K562 (cell line): Measurements from ENCODE around the gene NUP214. TPM values are rescaled to one million over a fixed set of nuclear protein-coding genes. Genes with fewer than 3 reads are reported as not detected.

ENCODE experiments used
- ATAC-seq: fragments of 200-7000 bp; cut with Tn5 transposase; 3 replicates; pipeline ENCODE4 v1.9.1; 2020; ENCODE audit warnings: moderate library complexity
- BruUV-seq: library from RNA; stranded (reverse); fragments of 400-500 nt; replicated peaks from 2 replicates; lab custom pipeline; 2021; lab: Mats Ljungman, UMichigan
- CTCF ChIA-PET: fragments of 300-600 bp; formaldehyde crosslinking; extraction: SDS; loops from one replicate; lab custom pipeline; 2021; ENCODE audit warnings: low intra/inter-chr PET ratio; lab: Yijun Ruan, JAX
- POLR2A ChIA-PET: fragments of 300-600, 350-650 bp; sonication (Branson Sonifier 250); formaldehyde crosslinking; extraction: SDS; loops from one replicate; lab custom pipeline; 2021; ENCODE audit warnings: antibody characterized with exemption, inconsistent platforms; lab: Yijun Ruan, JAX
- DNase-seq, 4 experiments: peaks; one replicate each; pipeline versions ENCODE4 v3.0.0 to v3.0.0-alpha.2; 2011 to 2018; ENCODE audit warnings: low spot score in 3 of 4, mixed read lengths in 3 of 4; ENCODE audit errors: extremely low read depth in 1 of 4
- FAIRE-seq: peaks from 2 replicates; lab custom pipeline; 2011; peaks lifted over from hg19 to GRCh38; lab: Jason Lieb, UNC
- H2AFZ ChIP-seq: 2 replicates; pipeline ENCODE4 v1.6.0; 2011; ENCODE audit warnings: low read depth, low read length, control low read depth, inconsistent platforms
- H3K27ac ChIP-seq: fragments of 200-600 bp; 3 replicates; pipeline ENCODE4 v1.8.0; 2011; ENCODE audit warnings: low read depth, mild to moderate bottlenecking, control low read depth, inconsistent platforms, low read length, moderate library complexity, mixed read lengths; ENCODE audit errors: extremely low read depth
- H3K27me3 ChIP-seq, 2 experiments: fragments of 300-600 bp in 1 of 2; 2 replicates in 1 of 2; 3 replicates in 1 of 2; pipeline versions ENCODE4 v1.6.0 to v1.8.0; 2011; ENCODE audit warnings: inconsistent platforms in 2 of 2, low read length in 2 of 2, mild to moderate bottlenecking in 1 of 2, mixed read lengths in 1 of 2, moderate library complexity in 1 of 2; ENCODE audit not compliant: control insufficient read depth in 2 of 2, insufficient read depth in 2 of 2
- H3K36me3 ChIP-seq: fragments of 300-600 bp; 3 replicates; pipeline ENCODE4 v1.8.0; 2011; ENCODE audit warnings: mild to moderate bottlenecking, low read length, inconsistent platforms; ENCODE audit not compliant: control insufficient read depth, insufficient read depth
- H3K4me1 ChIP-seq, 2 experiments: fragments of 200-600 bp in 1 of 2; replicated peaks in 1 of 2; 2 replicates in 1 of 2; 3 replicates in 1 of 2; pipeline versions ENCODE4 v1.5.1 to v1.8.0; 2011; ENCODE audit warnings: inconsistent platforms in 2 of 2, low read length in 2 of 2, mild to moderate bottlenecking in 1 of 2, mixed read lengths in 1 of 2, moderate library complexity in 1 of 2; ENCODE audit not compliant: control insufficient read depth in 2 of 2, insufficient read depth in 2 of 2
- H3K4me2 ChIP-seq: 2 replicates; pipeline ENCODE4 v1.6.1; 2011; ENCODE audit warnings: low read length, control low read depth, inconsistent platforms, mixed read lengths; ENCODE audit not compliant: insufficient read depth
- H3K4me3 ChIP-seq: fragments of 200-600 bp; sonication (generic), shearing (Covaris generic); 2 replicates; pipeline ENCODE4 v1.5.1; 2016; ENCODE audit warnings: control low read depth, inconsistent platforms
- H3K79me2 ChIP-seq: fragments of 200-600 bp; 3 replicates; pipeline ENCODE4 v1.8.0; 2011; ENCODE audit warnings: low read length, inconsistent platforms; ENCODE audit not compliant: control insufficient read depth, insufficient read depth
- H3K9ac ChIP-seq, 2 experiments: 2 replicates each; pipeline versions ENCODE4 v1.6.0 to v1.6.1; 2011; ENCODE audit warnings: low read depth in 2 of 2, low read length in 2 of 2, control low read depth in 1 of 2, inconsistent platforms in 1 of 2, mild to moderate bottlenecking in 1 of 2, mixed read lengths in 1 of 2; ENCODE audit not compliant: insufficient read depth in 1 of 2
- H3K9me1 ChIP-seq: one replicate; pipeline ENCODE4 v1.6.0; 2011; ENCODE audit warnings: inconsistent platforms, mild to moderate bottlenecking, low read length, moderate library complexity; ENCODE audit not compliant: control insufficient read depth, insufficient read depth
- H3K9me3 ChIP-seq: replicated peaks from 2 replicates; pipeline ENCODE4 v1.5.1; 2011; ENCODE audit warnings: low read depth, low read length, inconsistent platforms; ENCODE audit not compliant: control insufficient read depth, insufficient read depth
- H4K20me1 ChIP-seq: replicated peaks from 2 replicates; pipeline ENCODE4 v1.6.1; 2011; ENCODE audit warnings: low read length, inconsistent platforms, mixed read lengths; ENCODE audit not compliant: control insufficient read depth, insufficient read depth
- CHD1 ChIP-seq: fragments of 200-600 bp; sonication (generic); IDR thresholded peaks from one replicate; pipeline ENCODE4 v1.6.1; 2012; ENCODE audit warnings: mild to moderate bottlenecking, moderate library complexity, low read length, inconsistent platforms
- FOXA3 ChIP-seq, 2 experiments: fragments of 450-650 bp in 1 of 2; sonication (generic) in 1 of 2; formaldehyde crosslinking; IDR thresholded peaks in 1 of 2; conservative IDR thresholded peaks in 1 of 2; 2 replicates each; pipeline versions ENCODE4 v1.4.0 to v1.8.0; 2020 to 2022; ENCODE audit warnings: mild to moderate bottlenecking in 2 of 2, missing genetic modification reagents in 1 of 2
- HMGXB4 ChIP-seq: sonication (generic); formaldehyde crosslinking; IDR thresholded peaks from 2 replicates; pipeline ENCODE4 v1.8.1; 2023; ENCODE audit warnings: mild to moderate bottlenecking, missing genetic modification reagents
- LCOR ChIP-seq: sonication (generic); formaldehyde crosslinking; IDR thresholded peaks from 2 replicates; pipeline ENCODE4 v1.8.0; 2022; ENCODE audit warnings: mild to moderate bottlenecking, missing genetic modification reagents
- MLX ChIP-seq, 2 experiments: fragments of 450-650 bp in 1 of 2; sonication (generic) in 1 of 2; formaldehyde crosslinking; conservative IDR thresholded peaks; 2 replicates each; pipeline versions ENCODE4 v1.4.0 to v1.8.1; 2020 to 2022; ENCODE audit warnings: mild to moderate bottlenecking in 1 of 2, missing genetic modification reagents in 1 of 2
- PHF21A ChIP-seq: fragments of 450-650 bp; IDR thresholded peaks from 2 replicates; pipeline ENCODE4 v1.6.1; 2017; ENCODE audit warnings: low read depth, borderline replicate concordance
- ZC3H8 ChIP-seq: fragments of 450-650 bp; IDR thresholded peaks from 2 replicates; pipeline ENCODE4 v1.6.1; 2017
- ZNF766 ChIP-seq: fragments of 200-800 bp; sonication (Bioruptor generic); conservative IDR thresholded peaks from 2 replicates; pipeline ENCODE4 v1.6.1; 2016; ENCODE audit warnings: missing genetic modification characterization, missing compliant biosample characterization
- WGBS: fragments of 100-300 bp; shearing (Covaris generic); methylation state at CpG from one replicate; pipeline ENCODE4 v1.1.6; 2016; ENCODE audit warnings: low coverage, mixed read lengths; ENCODE audit not compliant: insufficient coverage; ENCODE audit errors: missing lambda C conversion rate; 5-methylcytosine and 5-hydroxymethylcytosine counted together
- in situ Hi-C: fragments of 300-500 bp; cut with MboI; formaldehyde crosslinking; loops from 4 replicates; pipeline ENCODE4 v1.15.0; 2018; ENCODE audit warnings: inconsistent platforms, mixed read lengths
- intact Hi-C: fragments of 100-400 bp; cut with micrococcal nuclease; formaldehyde crosslinking; loops from 2 replicates; pipeline ENCODE4 v1.14.2; 2022
- polyA plus RNA-seq, 8 experiments: library from polyadenylated mRNA; depleted of rRNA in 4 of 8; stranded (reverse) in 5 of 8; unstranded in 3 of 8; fragments of >200 nt; fragmentation: Nextera tagmentation in 2 of 8; fragmentation: Illumina TruSeq in 1 of 8; extraction: Ambion mirVana in 2 of 8; extraction: Trizol in 1 of 8; gene quantifications; 2 replicates each; pipeline versions ENCODE4 v1.2.1 to v1.2.3, GENCODE V29; 2011 to 2014; ENCODE audit warnings: inconsistent platforms in 1 of 8, missing spikeins in 1 of 8
- total RNA-seq, 7 experiments: library from RNA; depleted of rRNA in 6 of 7; stranded (reverse); fragments of >200 nt in 6 of 7; fragmentation: Illumina TruSeq in 2 of 7; extraction: Trizol in 2 of 7; gene quantifications; 2 replicates each; pipeline versions ENCODE4 v1.2.1 to v1.2.3, GENCODE V29; 2011 to 2021; ENCODE audit warnings: low replicate concordance in 1 of 7
- TF ChIP-seq, protein P1 (sequence below): sonication (generic); formaldehyde crosslinking; IDR thresholded peaks from 2 replicates; pipeline ENCODE4 v1.8.1; 2023; ENCODE audit warnings: mild to moderate bottlenecking, missing genetic modification reagents
- TF ChIP-seq, protein P2 (sequence below): sonication (generic); formaldehyde crosslinking; IDR thresholded peaks from 2 replicates; pipeline ENCODE4 v1.8.0; 2022; ENCODE audit warnings: missing genetic modification reagents, mild to moderate bottlenecking, moderate library complexity, borderline replicate concordance

The NUP214 gene
- total and polyA plus RNA-seq, 9 of the 15 experiments (the other 6 are each of a cell fraction or from before 2014, with no cell fraction given), result 56.9 to 332 (median 97.1) TPM

DNA sequence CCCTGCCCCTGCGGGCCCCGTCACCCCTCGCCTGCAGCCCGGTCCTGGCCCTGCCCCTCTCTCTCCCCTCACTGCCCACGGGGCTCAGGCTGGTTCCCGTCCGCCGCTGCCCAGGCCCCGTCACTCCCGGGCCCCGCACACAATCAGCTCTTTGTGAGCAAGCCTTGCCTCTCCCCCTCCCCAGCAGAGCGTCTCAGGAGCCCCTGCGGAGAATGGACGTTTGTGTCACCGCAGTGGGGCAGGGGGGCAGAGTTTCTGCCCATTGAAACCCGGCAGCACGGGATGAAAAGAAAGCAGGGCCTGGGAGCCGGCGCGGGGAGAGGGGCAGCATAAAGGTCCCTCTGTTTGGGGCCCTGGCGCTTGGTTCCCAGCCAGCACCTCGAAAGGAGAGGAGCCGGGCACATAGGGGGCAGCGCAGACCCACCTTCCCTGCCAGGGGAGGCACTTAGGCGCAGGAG is 13.5 kb upstream of the NUP214 start (continued):
- TF ChIP-seq, protein P1, sequence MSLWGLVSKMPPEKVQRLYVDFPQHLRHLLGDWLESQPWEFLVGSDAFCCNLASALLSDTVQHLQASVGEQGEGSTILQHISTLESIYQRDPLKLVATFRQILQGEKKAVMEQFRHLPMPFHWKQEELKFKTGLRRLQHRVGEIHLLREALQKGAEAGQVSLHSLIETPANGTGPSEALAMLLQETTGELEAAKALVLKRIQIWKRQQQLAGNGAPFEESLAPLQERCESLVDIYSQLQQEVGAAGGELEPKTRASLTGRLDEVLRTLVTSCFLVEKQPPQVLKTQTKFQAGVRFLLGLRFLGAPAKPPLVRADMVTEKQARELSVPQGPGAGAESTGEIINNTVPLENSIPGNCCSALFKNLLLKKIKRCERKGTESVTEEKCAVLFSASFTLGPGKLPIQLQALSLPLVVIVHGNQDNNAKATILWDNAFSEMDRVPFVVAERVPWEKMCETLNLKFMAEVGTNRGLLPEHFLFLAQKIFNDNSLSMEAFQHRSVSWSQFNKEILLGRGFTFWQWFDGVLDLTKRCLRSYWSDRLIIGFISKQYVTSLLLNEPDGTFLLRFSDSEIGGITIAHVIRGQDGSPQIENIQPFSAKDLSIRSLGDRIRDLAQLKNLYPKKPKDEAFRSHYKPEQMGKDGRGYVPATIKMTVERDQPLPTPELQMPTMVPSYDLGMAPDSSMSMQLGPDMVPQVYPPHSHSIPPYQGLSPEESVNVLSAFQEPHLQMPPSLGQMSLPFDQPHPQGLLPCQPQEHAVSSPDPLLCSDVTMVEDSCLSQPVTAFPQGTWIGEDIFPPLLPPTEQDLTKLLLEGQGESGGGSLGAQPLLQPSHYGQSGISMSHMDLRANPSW (CRISPR knock-in tag), result no peak
- TF ChIP-seq, all 486 proteins: peak for 0

DNA sequence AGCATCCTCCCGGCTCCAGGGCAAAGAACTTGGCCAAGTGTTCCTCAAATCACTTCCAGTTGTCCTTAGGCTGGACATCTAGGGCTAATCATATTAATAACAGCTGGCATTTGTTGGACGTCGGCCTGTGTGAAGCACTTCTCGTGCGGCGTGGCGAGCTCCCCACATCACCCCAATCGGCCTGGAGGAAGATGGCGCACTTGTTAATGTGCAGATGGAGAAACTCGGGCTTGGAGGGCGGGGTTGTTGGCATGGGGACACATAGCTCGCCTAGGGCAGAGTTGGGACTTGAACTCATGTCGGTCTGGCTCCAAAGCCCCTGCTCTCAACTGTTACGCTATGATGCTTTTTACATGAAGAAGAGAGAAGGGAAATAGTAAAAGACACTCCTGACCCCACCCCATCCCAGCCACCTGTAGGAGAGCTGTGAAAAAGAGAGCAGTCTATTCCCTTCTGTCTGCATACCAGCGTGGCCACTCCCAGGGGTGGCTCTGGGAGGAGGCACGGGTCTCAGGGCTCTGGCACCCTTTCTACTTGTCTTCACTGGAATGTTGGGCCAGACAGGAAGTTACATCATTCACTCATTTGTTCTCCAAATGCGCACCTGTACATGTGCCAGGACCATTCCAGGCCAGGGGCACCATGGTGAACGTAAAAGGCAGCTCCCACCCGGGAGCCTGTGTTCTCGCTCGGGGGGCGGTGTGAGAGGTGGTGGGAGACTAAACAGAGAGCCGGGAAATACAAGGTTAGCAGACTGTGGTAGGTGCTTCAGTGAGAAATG is 12.8 kb upstream of the NUP214 start:
- CTCF ChIA-PET, result interaction anchor here (0.6 kb wide), 1 partner anchor 54 kb away, joined by 3 read pairs; no protein-coding TSS in a partner anchor
- WGBS, result 4% methylated on average over 23 of the region's 23 CpGs
- Histone ChIP-seq H3K4me3 (no peak overlapping the region), H4K20me1 (peaks cover 32% of the 10 kb centered on the region), H3K27me3 (peaks cover 89 to 98% of the 10 kb centered on the region in 2 experiments), H3K9me1 (peaks cover 6% of the 10 kb centered on the region), H3K36me3 (no peaks in the 10 kb centered on the region), H3K4me2 (peak overlapping the region; percentile 0; the same call in 1 of the 2 replicates), H3K9ac (peak overlapping the region in 1 of 2 experiments; percentile 1; a peak in 1 of 4 replicates), H3K27ac (no peak overlapping the region), H3K4me1 (peaks cover 0 to 19% of the 10 kb centered on the region in 2 experiments; a peak in 2 of 5 replicates), H2AFZ (0 out of 2 replicates have a peak overlapping the region, but pooled peaks have one; percentile 0), H3K79me2 (no peaks in the 10 kb centered on the region), H3K9me3 (no peaks in the 10 kb centered on the region)
- peak in 1 of 4 experiments; percentile 71 for DNase-seq
- in situ Hi-C loops (no loop called here), intact Hi-C loops (loop anchor here (5.0 kb wide), 1 partner anchor 165 kb away; the partner anchor contains the start of gene FAM78A)
- POLR2A ChIA-PET, result interaction anchor here (0.5 to 99.3 kb wide), 9 partner anchors 16 to 793 kb away, joined by 3 to 3336 read pairs (median 6); partner anchors contain the start of genes AIF1L and NUP214
- BruUV-seq, result no TSS peak
- peak; percentile 9 for ATAC-seq
- no peak for FAIRE-seq
- TF ChIP-seq FOXA3 (CRISPR knock-in tag; conservative IDR thresholded peaks at IDR 0.05 in 1 of 2, IDR thresholded peaks at IDR 0.05 in 1 of 2), result no peak
- TF ChIP-seq ZC3H8, result no peak
- TF ChIP-seq ZNF766 (CRISPR knock-in tag), result no peak
- no peak for TF ChIP-seq CHD1
- TF ChIP-seq HMGXB4 (CRISPR knock-in tag), result peak; percentile 66; the same call in 1 of the 2 replicates
- TF ChIP-seq MLX (CRISPR knock-in tag; conservative IDR thresholded peaks at IDR 0.05), result peak in 1 of 2 experiments; percentile 14; a peak in 1 of 4 replicates
- TF ChIP-seq, protein P2, sequence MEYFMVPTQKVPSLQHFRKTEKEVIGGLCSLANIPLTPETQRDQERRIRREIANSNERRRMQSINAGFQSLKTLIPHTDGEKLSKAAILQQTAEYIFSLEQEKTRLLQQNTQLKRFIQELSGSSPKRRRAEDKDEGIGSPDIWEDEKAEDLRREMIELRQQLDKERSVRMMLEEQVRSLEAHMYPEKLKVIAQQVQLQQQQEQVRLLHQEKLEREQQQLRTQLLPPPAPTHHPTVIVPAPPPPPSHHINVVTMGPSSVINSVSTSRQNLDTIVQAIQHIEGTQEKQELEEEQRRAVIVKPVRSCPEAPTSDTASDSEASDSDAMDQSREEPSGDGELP (CRISPR knock-in tag), result no peak
- no peak for TF ChIP-seq LCOR
- no peak for TF ChIP-seq PHF21A
